SH-SY5Y (cell line): ENCODE measurements around the gene SPINK5.

ENCODE experiments used
- GATA2 ChIP-seq: IDR thresholded peaks from 2 replicates; pipeline ENCODE4 v1.6.1; 2011; ENCODE audit warnings: mild to moderate bottlenecking, low read depth, low read length
- GATA3 ChIP-seq: IDR thresholded peaks from 2 replicates; pipeline ENCODE4 v1.6.1; 2011; ENCODE audit warnings: low read depth, mild to moderate bottlenecking, low read length, moderate library complexity

SPINK5 gene

GRCh38 chr5:148063861-148064260 is at the start of gene SPINK5:
Gene SPINK5, plus strand, starts transcription at chr5:148063980. Its CDS starts 65 bp downstream, at chr5:148064045.
- no peak for TF ChIP-seq GATA2
- no peak for TF ChIP-seq GATA3

DNA sequence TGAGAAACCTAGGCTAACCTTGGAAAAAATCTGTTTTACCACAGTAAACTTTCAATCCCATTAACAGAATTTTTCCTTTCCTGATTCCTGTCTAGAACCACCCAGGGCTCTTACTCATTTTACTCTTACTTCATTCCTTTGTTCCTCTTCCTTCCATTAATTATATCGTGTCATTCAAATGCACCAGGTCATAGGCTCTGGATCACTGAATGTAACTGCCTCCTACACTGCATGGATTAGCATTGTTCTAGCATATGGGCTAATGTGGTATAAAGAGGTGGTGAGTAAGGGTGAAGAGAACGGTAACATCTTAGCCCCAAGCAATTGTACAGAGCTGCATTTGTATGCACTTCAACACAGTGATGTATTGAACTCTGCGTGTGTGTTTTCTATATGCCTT is 49.5 kb upstream of the SPINK5 start:
- no peak for TF ChIP-seq GATA3

GRCh38 chr5:148020257-148020988 is 43.4 kb upstream of the SPINK5 start:
- no peak for TF ChIP-seq GATA2
- no peak for TF ChIP-seq GATA3

DNA sequence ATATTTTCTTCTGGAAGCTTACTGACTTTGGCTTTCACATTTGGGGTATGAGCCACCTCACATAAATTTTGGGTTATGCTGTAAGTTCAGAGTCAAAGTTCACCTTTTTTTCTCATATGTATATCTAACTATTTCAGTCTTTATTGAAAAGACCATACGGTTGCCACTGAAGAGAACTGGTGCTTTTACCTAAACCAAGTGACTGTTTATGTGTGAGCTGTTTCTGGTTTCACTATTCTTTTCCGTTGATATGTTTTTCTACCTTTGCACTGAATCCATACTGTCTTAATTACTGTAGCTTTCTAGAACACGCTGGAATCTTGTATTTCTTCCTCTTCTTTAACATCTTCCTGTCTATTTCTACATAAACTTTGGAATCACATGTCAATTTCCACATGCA is 36.3 kb upstream of the SPINK5 start:
- TF ChIP-seq GATA3 (no peak), GATA2 (no peak)

- no peak for TF ChIP-seq GATA2
- TF ChIP-seq GATA3 = no peak
Observed at GRCh38 chr5:148029131-148029530, 34.6 kb upstream of the SPINK5 start.

- no peak for TF ChIP-seq GATA2
- no peak for TF ChIP-seq GATA3
Observed at GRCh38 chr5:148033134-148033533, 30.6 kb upstream of the SPINK5 start.

- TF ChIP-seq GATA2 = no peak
- TF ChIP-seq GATA3 = no peak
Observed at GRCh38 chr5:148035676-148036075, 28.1 kb upstream of the SPINK5 start.

- TF ChIP-seq GATA3 = no peak
- TF ChIP-seq GATA2 = no peak
Observed at GRCh38 chr5:148042881-148043280, 20.9 kb upstream of the SPINK5 start.

GRCh38 chr5:148043705-148044104 is 20.1 kb upstream of the SPINK5 start:
- TF ChIP-seq GATA3 (no peak), GATA2 (no peak)

- no peak for TF ChIP-seq GATA3
- TF ChIP-seq GATA2 = no peak
Observed at GRCh38 chr5:148060309-148060708, 3.5 kb upstream of the SPINK5 start.

GRCh38 chr5:148060881-148061280 is 2.9 kb upstream of the SPINK5 start:
- TF ChIP-seq GATA3 (no peak), GATA2 (no peak)

DNA sequence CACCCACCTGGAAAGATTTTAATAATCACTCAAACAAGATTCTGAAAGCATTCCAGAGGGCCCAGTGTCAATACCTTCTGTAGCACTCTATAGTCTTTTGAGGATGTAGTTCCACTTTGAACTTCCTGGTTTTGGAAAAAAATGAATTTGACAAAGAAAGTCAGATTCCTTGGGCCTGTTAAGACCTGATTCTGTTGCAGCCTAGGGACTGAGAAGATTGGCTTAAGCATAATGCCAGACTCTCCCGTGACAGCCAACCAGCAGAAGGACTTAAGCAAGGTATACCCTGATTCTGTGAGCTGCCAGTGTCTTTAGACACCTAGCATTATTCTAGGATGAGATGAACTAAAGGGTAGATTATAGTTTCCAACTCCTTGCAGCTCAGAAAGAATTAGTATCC is 6.8 kb downstream of the SPINK5 start:
- TF ChIP-seq GATA3 (no peak), GATA2 (no peak)

- TF ChIP-seq GATA2 (no peak), GATA3 (no peak)
Observed at GRCh38 chr5:148072207-148072606, 8.4 kb downstream of the SPINK5 start.

DNA sequence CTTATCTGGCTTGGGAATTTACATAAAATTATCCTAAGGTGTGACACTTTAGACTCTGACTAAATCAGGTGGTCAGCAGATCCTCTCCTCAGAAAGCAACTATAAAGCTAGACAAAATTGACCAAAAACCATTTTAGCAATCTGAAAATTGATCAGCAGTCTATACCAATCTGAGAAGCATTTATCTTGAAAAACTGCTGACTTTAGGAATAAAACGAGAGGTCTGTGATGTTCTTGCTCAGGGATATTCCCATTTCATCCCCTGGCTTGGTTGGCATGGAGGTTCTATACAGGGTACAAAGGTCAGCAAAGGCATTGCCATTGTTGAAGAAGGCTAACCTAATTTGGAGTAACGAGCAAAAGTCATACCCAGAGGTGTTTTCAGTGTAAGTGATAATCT is 11.7 kb downstream of the SPINK5 start:
- no peak for TF ChIP-seq GATA2
- no peak for TF ChIP-seq GATA3

DNA sequence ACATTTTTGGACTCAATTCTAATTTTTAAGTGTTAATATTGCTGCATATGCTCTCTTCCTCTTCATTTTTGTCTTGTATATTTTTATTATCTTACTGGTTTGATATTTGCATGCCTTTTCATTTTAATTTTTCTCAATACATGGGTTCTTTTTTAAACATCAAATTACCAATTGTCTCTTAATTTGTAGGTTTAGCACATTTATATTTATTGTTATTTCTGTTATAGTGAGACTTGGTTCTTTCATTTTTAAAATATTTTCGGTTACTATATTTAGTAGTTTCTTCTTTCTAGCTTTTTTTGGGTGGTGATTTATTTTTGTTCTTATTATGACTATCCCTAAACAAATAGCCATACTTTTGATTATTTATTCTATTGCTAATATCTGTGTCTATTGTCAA is 19.4 kb downstream of the SPINK5 start:
- no peak for TF ChIP-seq GATA3

- no peak for TF ChIP-seq GATA3
- TF ChIP-seq GATA2 = no peak
Observed at GRCh38 chr5:148084269-148084668, 20.5 kb downstream of the SPINK5 start.

- TF ChIP-seq GATA2 (no peak), GATA3 (no peak)
Observed at GRCh38 chr5:148085310-148085709, 21.5 kb downstream of the SPINK5 start.
